SK-N-MC (cell line): ENCODE measurements around the gene FZD2.
A peak's percentile ranks its signal among the peaks of the same experiment; 100 is the strongest.
"Not testable (repeated sequence)": the region's sequence is repeated elsewhere in the genome, so short reads cannot be mapped to it uniquely, and the experiment has no call there.

Experiments used
- DNase-seq: peaks from one replicate; pipeline ENCODE4 v3.0.0-alpha.2; 2011; ENCODE audit warnings: low read depth, low spot score
- H3K27ac ChIP-seq: fragments of 200-600 bp; sonication (generic); 2 replicates; pipeline ENCODE4 v1.5.1; 2016; ENCODE audit warnings: mixed run types
- H3K36me3 ChIP-seq: fragments of 200-600 bp; sonication (generic); 2 replicates; pipeline ENCODE4 v1.6.1; 2017; ENCODE audit warnings: antibody characterized with exemption, low read length, mixed read lengths; ENCODE audit not compliant: insufficient read depth
- H3K4me3 ChIP-seq: fragments of 200-600 bp; sonication (generic); 2 replicates; pipeline ENCODE4 v1.5.1; 2016
- H3K9ac ChIP-seq: fragments of 200-600 bp; sonication (generic); 2 replicates; pipeline ENCODE4 v1.8.0; 2017; ENCODE audit warnings: mixed run types, mixed read lengths; ENCODE audit not compliant: insufficient read length
- H3K9me3 ChIP-seq: fragments of 200-600 bp; sonication (generic); 2 replicates; pipeline ENCODE4 v1.6.1; 2017; ENCODE audit warnings: low read depth, mild to moderate bottlenecking, antibody characterized with exemption, low read length, moderate library complexity, mixed read lengths
- EZH2 ChIP-seq: fragments of 200-600 bp; sonication (generic); IDR thresholded peaks from one replicate; pipeline ENCODE4 v1.6.1; 2017; ENCODE audit warnings: antibody characterized with exemption
- FOXP2 ChIP-seq: optimal IDR thresholded peaks from 2 replicates; pipeline ENCODE3; 2011; ENCODE audit warnings: mild to moderate bottlenecking, moderate library complexity; ENCODE audit not compliant: insufficient read depth; ENCODE audit errors: extremely low read length, control extremely low read depth
- POLR2AphosphoS5 ChIP-seq: IDR thresholded peaks from 2 replicates; pipeline ENCODE4 v1.6.1; 2012; ENCODE audit warnings: mild to moderate bottlenecking, low read depth, low read length, borderline replicate concordance

FZD2 gene

DNA sequence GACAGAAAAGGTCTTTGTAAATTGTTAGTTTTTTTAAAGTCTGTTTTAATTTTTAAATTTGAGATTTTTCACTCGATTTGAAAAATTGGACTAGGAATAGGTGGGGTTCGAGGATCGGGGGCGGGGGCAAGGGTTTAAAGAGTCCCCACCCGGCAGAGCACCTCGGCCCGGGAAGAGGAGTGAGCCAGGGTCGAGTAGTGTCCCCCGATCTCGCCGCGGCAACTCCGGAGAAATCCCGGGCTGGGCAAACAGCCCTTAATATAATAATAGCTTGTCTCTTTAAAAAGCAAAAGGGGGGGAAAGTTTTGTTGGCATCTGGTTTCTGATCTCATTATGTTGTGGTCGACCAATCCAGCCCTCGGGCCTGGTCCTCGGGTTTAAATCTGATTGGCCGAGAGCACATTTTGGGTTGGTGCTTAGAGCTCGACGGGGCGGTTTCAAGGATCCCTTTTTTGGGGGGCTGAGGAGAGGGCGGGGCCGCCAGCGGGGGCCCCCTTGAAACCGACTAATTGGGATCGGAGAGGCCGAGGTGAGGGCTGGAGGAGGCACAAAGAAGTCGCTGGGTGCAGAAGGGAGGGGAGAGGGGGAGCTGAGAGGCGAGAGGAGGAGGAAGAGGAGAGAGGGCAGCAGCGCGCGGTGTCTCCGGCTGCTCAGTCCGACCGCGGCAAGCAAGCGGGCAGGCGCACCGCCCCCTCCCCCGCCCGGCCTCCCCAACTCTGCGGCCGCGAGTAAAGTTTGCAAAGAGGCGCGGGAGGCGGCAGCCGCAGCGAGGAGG is at the start of gene FZD2:
Gene FZD2 (plus strand): TSS at position 653 of the 775 bp plus-strand sequence. CDS start 205 bp downstream, outside the sequence.
- H3K9me3 ChIP-seq, result no peaks in the 10 kb centered on the region
- H3K36me3 ChIP-seq, result peaks cover 8% of the 10 kb centered on the region
- TF ChIP-seq EZH2 (no peak), POLR2AphosphoS5 (peak; percentile 75)
- H3K4me3 ChIP-seq, result peak within 1 kb of the TSS; percentile 90
- peak; percentile 92 for DNase-seq
- H3K27ac ChIP-seq, result peak within 1 kb of the TSS; percentile 98
- peak within 1 kb of the TSS; percentile 93 for H3K9ac ChIP-seq

DNA sequence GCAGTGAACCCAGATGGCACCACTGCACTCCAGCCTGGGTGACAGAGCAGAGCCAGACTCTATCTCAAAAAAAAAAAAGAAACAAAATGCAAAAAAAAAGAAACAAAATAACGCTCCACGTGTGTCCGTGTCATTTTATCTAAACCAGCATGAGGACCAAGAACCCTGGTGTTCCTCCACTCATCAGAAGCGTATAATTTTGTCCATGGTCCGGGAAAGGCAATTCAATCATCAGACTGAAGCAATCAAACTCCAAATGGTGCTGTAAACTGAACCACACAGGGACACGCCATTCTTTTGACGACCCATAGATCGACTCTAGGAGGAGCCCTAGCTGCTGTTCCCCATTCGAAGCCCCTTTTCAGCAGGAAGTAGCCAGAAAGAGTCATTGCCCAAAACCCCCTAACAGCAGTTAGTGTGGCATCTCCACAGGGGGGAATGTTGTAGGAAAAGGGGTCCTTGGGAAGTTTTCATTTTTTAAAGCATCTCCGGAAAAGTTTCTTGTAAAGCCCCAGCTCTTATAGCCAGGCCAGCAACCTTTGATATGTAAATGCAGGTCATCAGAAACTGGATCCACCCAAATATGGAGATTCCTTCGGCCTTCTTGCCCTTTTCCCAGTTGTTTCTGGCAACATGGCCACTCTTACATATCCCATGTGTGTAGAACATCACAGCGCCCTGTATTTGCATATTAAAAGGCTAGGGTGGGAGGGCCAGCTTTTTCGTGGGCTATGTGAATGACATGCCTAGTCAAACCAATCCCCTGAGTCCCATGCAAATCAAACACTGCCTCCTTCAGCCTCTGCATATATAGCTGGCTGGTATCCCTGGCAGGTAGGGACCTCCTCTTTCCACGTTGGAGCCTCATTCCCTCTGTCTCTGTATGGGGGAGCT is 45.8 kb upstream of the FZD2 start:
- not testable (repeated sequence) for H3K9ac ChIP-seq, H3K36me3 ChIP-seq, H3K4me3 ChIP-seq, H3K9me3 ChIP-seq, DNase-seq, H3K27ac ChIP-seq

DNA sequence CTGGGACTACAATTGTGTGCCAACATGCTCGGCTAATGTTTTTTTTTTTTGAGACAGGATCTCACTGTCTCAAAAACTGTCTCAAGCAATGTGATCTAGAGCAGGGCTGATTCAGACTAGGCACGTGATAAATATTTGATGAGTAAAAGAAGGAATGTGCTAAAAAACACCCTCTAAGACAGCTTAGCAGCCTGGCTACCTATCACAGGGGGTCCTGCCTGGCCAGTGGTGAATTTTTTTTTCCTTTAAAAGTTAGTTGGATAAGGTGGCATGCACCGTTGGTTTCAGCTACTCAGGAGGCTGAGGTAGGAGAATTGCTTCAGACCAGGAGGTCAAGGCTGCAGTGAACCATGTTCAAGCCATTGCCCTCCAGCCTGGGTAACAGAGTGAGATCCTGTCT is 39.3 kb upstream of the FZD2 start:
- TF ChIP-seq FOXP2, result no peak
- no peak for TF ChIP-seq EZH2
- TF ChIP-seq POLR2AphosphoS5, result no peak
- DNase-seq, result no peak
- Histone ChIP-seq H3K4me3 (no peak overlapping the region), H3K27ac (no peak overlapping the region), H3K9ac (no peak overlapping the region), H3K9me3 (no peaks in the 10 kb centered on the region), H3K36me3 (no peaks in the 10 kb centered on the region)

DNA sequence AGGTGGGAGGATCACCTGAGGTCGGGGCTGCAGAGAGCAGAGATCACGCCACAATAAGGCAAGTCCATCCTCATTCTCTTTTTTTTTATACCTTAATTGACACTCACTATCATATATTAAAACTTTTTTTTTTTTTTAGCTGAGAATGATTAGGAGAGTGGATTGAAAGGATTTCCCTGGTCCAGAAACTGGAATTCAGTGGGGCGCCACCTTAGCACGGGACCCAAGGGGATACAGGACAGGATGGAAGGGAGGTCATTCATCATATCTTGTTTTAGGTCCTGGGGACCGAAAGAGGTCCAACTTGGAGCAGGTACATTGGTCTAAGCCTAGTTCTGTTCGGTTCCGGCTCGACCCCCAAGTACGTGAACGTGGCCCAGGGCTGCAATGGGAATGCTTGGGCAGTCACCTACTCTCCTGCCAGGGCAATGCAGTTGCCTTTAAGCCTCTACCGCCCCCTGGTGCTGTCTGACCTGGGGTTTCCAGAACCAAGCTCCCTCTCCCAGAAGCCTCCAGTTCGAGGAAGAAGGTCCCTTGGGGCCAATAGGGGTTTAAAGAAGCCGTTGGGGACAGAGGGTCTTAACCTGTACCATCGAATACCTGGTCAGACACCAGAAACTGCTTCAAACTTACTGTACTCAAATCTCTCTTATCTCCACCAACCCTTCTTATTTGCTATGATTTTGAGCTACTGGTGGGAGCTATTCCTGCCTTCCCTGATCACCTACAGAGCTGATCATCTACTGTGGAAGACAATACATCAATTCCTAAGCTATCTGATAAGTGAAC is 34.2 kb upstream of the FZD2 start:
- Histone ChIP-seq H3K9me3 (0 out of 2 replicates have a peak, but pooled peaks cover 4% of the 10 kb centered on the region), H3K4me3 (no peak overlapping the region), H3K9ac (no peak overlapping the region), H3K36me3 (no peaks in the 10 kb centered on the region), H3K27ac (no peak overlapping the region)
- TF ChIP-seq EZH2, result no peak
- TF ChIP-seq POLR2AphosphoS5, result no peak
- TF ChIP-seq FOXP2, result peak; percentile 27
- DNase-seq, result no peak

DNA sequence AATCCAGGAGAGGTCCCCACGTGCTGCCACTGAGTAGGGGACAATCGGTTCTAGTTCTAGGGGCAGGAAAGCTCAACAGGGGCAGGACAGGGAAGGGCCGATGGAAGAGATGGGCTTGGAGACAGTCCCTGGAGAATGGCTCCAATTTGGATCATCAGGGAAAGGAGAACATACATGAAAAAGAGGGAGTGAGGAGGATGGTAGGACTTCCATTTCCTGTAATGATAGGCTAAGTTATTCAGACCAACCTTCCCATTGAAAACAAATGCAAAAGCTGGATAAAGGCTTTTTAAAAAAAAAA is 33.7 kb upstream of the FZD2 start:
- Histone ChIP-seq H3K9ac (no peak overlapping the region), H3K4me3 (no peak overlapping the region), H3K27ac (no peak overlapping the region), H3K36me3 (no peaks in the 10 kb centered on the region), H3K9me3 (0 out of 2 replicates have a peak, but pooled peaks cover 4% of the 10 kb centered on the region)
- no peak for DNase-seq
- TF ChIP-seq POLR2AphosphoS5 (no peak), EZH2 (no peak), FOXP2 (no peak)

DNA sequence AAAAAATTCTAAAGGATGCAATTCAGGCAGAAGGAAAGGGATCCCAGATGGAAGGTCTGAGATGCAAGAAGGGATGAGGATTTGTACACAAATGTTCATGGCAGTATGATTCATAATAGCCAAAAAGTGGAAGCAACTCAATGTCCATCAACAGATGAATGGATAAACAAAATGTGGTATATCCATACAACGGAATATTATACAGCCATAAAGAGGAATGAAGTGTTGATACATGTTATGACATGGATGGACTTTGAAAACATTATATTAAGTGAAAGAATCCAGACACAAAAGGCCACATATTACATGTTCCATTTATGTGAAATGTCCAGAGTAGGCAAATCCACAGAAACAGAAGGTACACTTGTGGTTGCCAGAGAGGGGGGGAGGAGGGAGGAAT is 30.2 kb upstream of the FZD2 start:
- no peak for DNase-seq
- 0 out of 2 replicates have a peak, but pooled peaks cover 4% of the 10 kb centered on the region for H3K9me3 ChIP-seq
- no peak overlapping the region for H3K9ac ChIP-seq
- TF ChIP-seq EZH2 (no peak), POLR2AphosphoS5 (no peak), FOXP2 (no peak)
- no peak overlapping the region for H3K27ac ChIP-seq
- H3K36me3 ChIP-seq, result no peaks in the 10 kb centered on the region
- H3K4me3 ChIP-seq, result no peak overlapping the region

DNA sequence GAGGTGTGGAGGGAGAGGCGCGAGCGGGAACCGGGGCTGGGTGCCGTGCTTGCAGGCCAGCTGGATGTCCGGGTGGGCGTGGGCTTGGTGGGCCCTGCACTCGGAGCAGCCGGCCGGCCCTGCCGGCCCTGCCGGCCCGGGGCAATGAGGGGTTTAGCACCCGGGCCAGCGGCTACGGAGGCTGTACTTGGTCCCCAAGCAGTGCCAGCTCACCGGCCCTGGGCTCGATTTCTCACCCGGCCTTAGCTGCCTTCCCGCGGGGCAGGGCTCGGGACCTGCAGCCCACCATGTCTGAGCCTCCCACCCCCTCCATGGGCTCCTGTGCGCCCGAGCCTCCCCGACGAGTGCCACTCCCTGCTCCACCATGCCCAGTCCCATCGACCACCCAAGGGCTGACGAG is 29.3 kb upstream of the FZD2 start:
- TF ChIP-seq EZH2 (no peak), FOXP2 (no peak), POLR2AphosphoS5 (no peak)
- Histone ChIP-seq H3K9ac (no peak overlapping the region), H3K27ac (no peak overlapping the region), H3K9me3 (0 out of 2 replicates have a peak, but pooled peaks cover 4% of the 10 kb centered on the region), H3K4me3 (no peak overlapping the region), H3K36me3 (no peaks in the 10 kb centered on the region)
- no peak for DNase-seq

DNA sequence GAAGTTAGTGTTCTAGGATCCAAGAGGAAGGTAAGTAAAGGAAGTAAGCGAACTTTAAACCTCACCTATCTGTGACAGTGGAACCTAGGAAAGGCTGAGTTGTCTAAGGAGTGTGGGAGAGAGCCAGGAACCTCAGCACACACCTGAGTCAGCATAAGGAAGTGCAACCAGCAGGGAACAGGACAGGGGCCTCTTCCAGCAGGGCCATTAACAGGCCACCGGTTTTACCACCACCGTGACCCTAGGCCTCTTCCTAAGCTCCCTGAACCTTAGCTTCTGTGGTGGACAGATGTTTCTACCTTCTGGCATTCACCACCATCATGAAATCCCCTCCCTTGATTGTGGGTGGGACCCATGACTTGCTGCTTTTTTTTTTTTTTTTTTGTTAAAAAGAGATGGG is 27.4 kb upstream of the FZD2 start:
- H3K4me3 ChIP-seq, result no peak overlapping the region
- H3K9me3 ChIP-seq, result 0 out of 2 replicates have a peak, but pooled peaks cover 4% of the 10 kb centered on the region
- TF ChIP-seq POLR2AphosphoS5, result no peak
- no peak for TF ChIP-seq FOXP2
- no peak overlapping the region for H3K27ac ChIP-seq
- no peak overlapping the region for H3K9ac ChIP-seq
- H3K36me3 ChIP-seq, result no peaks in the 10 kb centered on the region
- no peak for DNase-seq
